ENCODE measurements around the gene ZNRF1. TPM values are rescaled to one million over a fixed set of nuclear protein-coding genes. Genes with fewer than 3 reads are reported as not detected.

ZNRF1 gene
- total RNA-seq (ENCODE audit: unreplicated experiment), result 115 TPM
- long read RNA-seq, full-length matches to known transcripts, result 21 of 24 reads
- long read RNA-seq, partial matches to known transcripts, result 3 of 24 reads
- long read RNA-seq, other reads (novel, unspliced or antisense), result 0 of 24 reads

GRCh38 chr16:74998481-74999218 is at the start of gene ZNRF1:
Gene ZNRF1, plus strand, starts transcription at chr16:74999024. Its CDS starts 648 bp downstream, at chr16:74999672.
- H3K4me1 Mint-ChIP-seq (ENCODE audit: unreplicated experiment), result peaks cover 38% of the 10 kb centered on the region
- peak within 1 kb of the TSS; percentile 99 for H3K4me3 Mint-ChIP-seq (ENCODE audit: unreplicated experiment)
- H3K36me3 Mint-ChIP-seq (ENCODE audit: low read depth, unreplicated experiment), result peaks cover 13% of the 10 kb centered on the region
- peak within 1 kb of the TSS; percentile 15 for H3K27ac Mint-ChIP-seq (ENCODE audit: unreplicated experiment)
- DNase-seq (ENCODE audit: low spot score), result peak; percentile 98
- H3K27me3 Mint-ChIP-seq (ENCODE audit: unreplicated experiment), result peaks cover 7% of the 10 kb centered on the region
- peak; percentile 87 for TF ChIP-seq CTCF (IDR thresholded peaks at IDR 0.05; ENCODE audit: unreplicated experiment)
- H3K9me3 Mint-ChIP-seq (ENCODE audit: unreplicated experiment), result no peaks in the 10 kb centered on the region

- no peak overlapping the region for H3K27ac Mint-ChIP-seq (ENCODE audit: unreplicated experiment)
- H3K36me3 Mint-ChIP-seq (ENCODE audit: low read depth, unreplicated experiment), result peaks cover 45% of the 10 kb centered on the region
- TF ChIP-seq CTCF (IDR thresholded peaks at IDR 0.05; ENCODE audit: unreplicated experiment), result no peak
These were observed 49.5 kb upstream of the ZNRF1 start for GRCh38 chr16:74949309-74949708.

GRCh38 chr16:74950511-74950910 is 48.3 kb upstream of the ZNRF1 start:
- Mint-ChIP-seq H3K36me3 (ENCODE audit: low read depth, unreplicated experiment) (peaks cover 50% of the 10 kb centered on the region), H3K4me1 (ENCODE audit: unreplicated experiment) (peaks cover 7% of the 10 kb centered on the region), H3K27me3 (ENCODE audit: unreplicated experiment) (peaks cover 2% of the 10 kb centered on the region), H3K9me3 (ENCODE audit: unreplicated experiment) (no peaks in the 10 kb centered on the region), H3K4me3 (ENCODE audit: unreplicated experiment) (no peak overlapping the region), H3K27ac (ENCODE audit: unreplicated experiment) (no peak overlapping the region)
- DNase-seq (ENCODE audit: low spot score), result no peak
- TF ChIP-seq CTCF (IDR thresholded peaks at IDR 0.05; ENCODE audit: unreplicated experiment), result no peak

More at GRCh38 chr16:74949309-74949708, 49.5 kb upstream of the ZNRF1 start:
- no peak for DNase-seq (ENCODE audit: low spot score)
- no peaks in the 10 kb centered on the region for H3K9me3 Mint-ChIP-seq (ENCODE audit: unreplicated experiment)
- H3K4me3 Mint-ChIP-seq (ENCODE audit: unreplicated experiment), result no peak overlapping the region
- peaks cover 2% of the 10 kb centered on the region for H3K27me3 Mint-ChIP-seq (ENCODE audit: unreplicated experiment)
- peaks cover 7% of the 10 kb centered on the region for H3K4me1 Mint-ChIP-seq (ENCODE audit: unreplicated experiment)

- Mint-ChIP-seq H3K9me3 (ENCODE audit: unreplicated experiment) (no peaks in the 10 kb centered on the region), H3K36me3 (ENCODE audit: low read depth, unreplicated experiment) (peaks cover 53% of the 10 kb centered on the region), H3K27me3 (ENCODE audit: unreplicated experiment) (peaks cover 2% of the 10 kb centered on the region), H3K27ac (ENCODE audit: unreplicated experiment) (no peak overlapping the region), H3K4me1 (ENCODE audit: unreplicated experiment) (peaks cover 7% of the 10 kb centered on the region), H3K4me3 (ENCODE audit: unreplicated experiment) (no peak overlapping the region)
- no peak for DNase-seq (ENCODE audit: low spot score)
- no peak for TF ChIP-seq CTCF (IDR thresholded peaks at IDR 0.05; ENCODE audit: unreplicated experiment)
These were observed 47.6 kb upstream of the ZNRF1 start for GRCh38 chr16:74951206-74951605.

- Mint-ChIP-seq H3K36me3 (ENCODE audit: low read depth, unreplicated experiment) (peaks cover 54% of the 10 kb centered on the region), H3K4me1 (ENCODE audit: unreplicated experiment) (peaks cover 7% of the 10 kb centered on the region), H3K9me3 (ENCODE audit: unreplicated experiment) (no peaks in the 10 kb centered on the region), H3K27ac (ENCODE audit: unreplicated experiment) (no peak overlapping the region), H3K27me3 (ENCODE audit: unreplicated experiment) (peaks cover 2% of the 10 kb centered on the region), H3K4me3 (ENCODE audit: unreplicated experiment) (no peak overlapping the region)
- DNase-seq (ENCODE audit: low spot score), result no peak
- no peak for TF ChIP-seq CTCF (IDR thresholded peaks at IDR 0.05; ENCODE audit: unreplicated experiment)
These were observed 47.1 kb upstream of the ZNRF1 start for GRCh38 chr16:74951681-74952080.
